H1 (cell line): ENCODE results near the gene PGLYRP1. TPM values are rescaled to one million over a fixed set of nuclear protein-coding genes. Genes with fewer than 3 reads are reported as not detected.
A peak's percentile ranks its signal among the peaks of the same experiment; 100 is the strongest.

Experiments used
- CTCF ChIA-PET: fragments of 300-600 bp; sonication (Branson Sonifier 250); formaldehyde crosslinking; loops from one replicate; lab custom pipeline; 2021; ENCODE audit not compliant: partially characterized antibody; lab: Charles Lee
- POLR2A ChIA-PET: fragments of 300-600 bp; sonication (Branson Sonifier 250); formaldehyde crosslinking; loops from one replicate; lab custom pipeline; 2021; ENCODE audit warnings: inconsistent platforms; ENCODE audit not compliant: partially characterized antibody; lab: Charles Lee
- DNase-seq, 2 experiments: peaks; one replicate each; pipeline versions ENCODE4 v3.0.0 to v3.0.0-alpha.2; 2010 to 2022; ENCODE audit warnings: low spot score in 2 of 2, low read depth in 1 of 2, mixed read lengths in 1 of 2
- FAIRE-seq: peaks from 2 replicates; lab custom pipeline; 2011; peaks lifted over from hg19 to GRCh38; lab: Jason Lieb, UNC
- H2AFZ ChIP-seq: 2 replicates; pipeline ENCODE4 v1.8.1; 2012; ENCODE audit warnings: low read length, inconsistent platforms
- H2AK5ac ChIP-seq: 2 replicates; pipeline ENCODE4 v1.6.1; 2013; ENCODE audit warnings: low read depth, low read length
- H2BK120ac ChIP-seq: replicated peaks from 2 replicates; pipeline ENCODE3; 2013; ENCODE audit warnings: low read depth, low read length, inconsistent platforms
- H2BK12ac ChIP-seq: 2 replicates; pipeline ENCODE4 v1.6.1; 2013; ENCODE audit warnings: low read depth, low read length
- H2BK15ac ChIP-seq: 2 replicates; pipeline ENCODE4 v1.6.1; 2013; ENCODE audit warnings: low read length
- H2BK20ac ChIP-seq: 2 replicates; pipeline ENCODE4 v1.6.1; 2013; ENCODE audit warnings: low read length
- H2BK5ac ChIP-seq: 2 replicates; pipeline ENCODE4 v1.6.1; 2013; ENCODE audit warnings: low read depth, low read length
- H3K14ac ChIP-seq: 2 replicates; pipeline ENCODE4 v1.6.1; 2013; ENCODE audit warnings: inconsistent platforms; ENCODE audit not compliant: insufficient read length
- H3K18ac ChIP-seq: 2 replicates; pipeline ENCODE4 v1.6.1; 2013; ENCODE audit warnings: low read length; ENCODE audit errors: extremely low read depth
- H3K23ac ChIP-seq: 2 replicates; pipeline ENCODE4 v1.6.1; 2013; ENCODE audit warnings: inconsistent platforms; ENCODE audit not compliant: insufficient read length
- H3K23me2 ChIP-seq: 2 replicates; pipeline ENCODE4 v1.6.1; 2013; ENCODE audit warnings: low read depth, low read length
- H3K27ac ChIP-seq: 2 replicates; pipeline ENCODE4 v1.6.1; 2011; ENCODE audit warnings: low read depth, low read length, inconsistent platforms
- H3K27me3 ChIP-seq, 4 experiments: replicated peaks in 1 of 4; 1 replicate in 1 of 4; 2 replicates in 3 of 4; pipeline versions ENCODE4 v1.6.1 to v1.8.1; 2011 to 2013; ENCODE audit warnings: low read length in 3 of 4, mild to moderate bottlenecking in 3 of 4, inconsistent platforms in 2 of 4, mixed read lengths in 2 of 4, moderate library complexity in 1 of 4; ENCODE audit not compliant: control insufficient read depth in 3 of 4, insufficient read depth in 3 of 4; ENCODE audit errors: extremely low read depth in 1 of 4
- H3K36me3 ChIP-seq, 4 experiments: 2 replicates each; pipeline versions ENCODE4 v1.6.1 to v1.8.1; 2011 to 2013; ENCODE audit warnings: mild to moderate bottlenecking in 4 of 4, low read length in 3 of 4, moderate library complexity in 2 of 4, control low read depth in 1 of 4, inconsistent platforms in 1 of 4; ENCODE audit not compliant: insufficient read depth in 4 of 4, control insufficient read depth in 2 of 4
- H3K4ac ChIP-seq: replicated peaks from 2 replicates; pipeline ENCODE3; 2013; ENCODE audit warnings: low read length, low read depth, mixed read lengths, inconsistent platforms; ENCODE audit not compliant: insufficient read length
- H3K4me1 ChIP-seq, 4 experiments: replicated peaks in 1 of 4; 1 replicate in 1 of 4; 2 replicates in 3 of 4; pipeline versions ENCODE4 v1.6.1 to v1.8.1; 2011 to 2013; ENCODE audit warnings: low read length in 3 of 4, inconsistent platforms in 2 of 4, mixed read lengths in 1 of 4; ENCODE audit not compliant: insufficient read depth in 4 of 4, control insufficient read depth in 3 of 4
- H3K4me2 ChIP-seq, 2 experiments: 2 replicates each; pipeline versions ENCODE4 v1.6.1 to v1.8.1; 2011 to 2013; ENCODE audit warnings: low read depth in 2 of 2, low read length in 2 of 2, control low read depth in 1 of 2, inconsistent platforms in 1 of 2, mild to moderate bottlenecking in 1 of 2; ENCODE audit not compliant: insufficient read depth in 1 of 2
- H3K4me3 ChIP-seq, 4 experiments: fragments of 200-600, 300-600 bp in 1 of 4; sonication (generic), shearing (Covaris generic), sonication (Bioruptor Twin) in 1 of 4; 2 replicates each; pipeline versions ENCODE4 v1.5.1 to v1.8.1; 2011 to 2016; ENCODE audit warnings: low read length in 4 of 4, low read depth in 3 of 4, control low read depth in 2 of 4, inconsistent platforms in 2 of 4, mild to moderate bottlenecking in 2 of 4, mixed read lengths in 1 of 4, moderate library complexity in 1 of 4; ENCODE audit not compliant: insufficient read depth in 2 of 4; ENCODE audit errors: extremely low read depth in 1 of 4
- H3K56ac ChIP-seq: replicated peaks from 2 replicates; pipeline ENCODE3; 2013; ENCODE audit warnings: low read depth, mild to moderate bottlenecking, mixed read lengths, low read length, inconsistent platforms; ENCODE audit not compliant: insufficient read length
- H3K79me1 ChIP-seq: 2 replicates; pipeline ENCODE4 v1.6.1; 2013; ENCODE audit warnings: low read depth, low read length, control low read depth
- H3K79me2 ChIP-seq, 2 experiments: 2 replicates each; pipeline versions ENCODE4 v1.6.1 to v1.8.1; 2012 to 2013; ENCODE audit warnings: low read length in 2 of 2, mild to moderate bottlenecking in 2 of 2, inconsistent platforms in 1 of 2; ENCODE audit not compliant: insufficient read depth in 2 of 2, control insufficient read depth in 1 of 2
- H3K9ac ChIP-seq, 4 experiments: replicated peaks in 1 of 4; 1 replicate in 1 of 4; 2 replicates in 3 of 4; pipeline versions ENCODE4 v1.6.1 to v1.8.1; 2011 to 2013; ENCODE audit warnings: low read depth in 3 of 4, low read length in 3 of 4, control low read depth in 2 of 4, mild to moderate bottlenecking in 2 of 4, moderate library complexity in 2 of 4, inconsistent platforms in 1 of 4; ENCODE audit errors: extremely low read depth in 1 of 4
- H3K9me3 ChIP-seq, 2 experiments: 2 replicates each; pipeline versions ENCODE4 v1.6.1 to v1.8.1; 2012 to 2013; ENCODE audit warnings: mild to moderate bottlenecking in 2 of 2, moderate library complexity in 2 of 2, control low read depth in 1 of 2, inconsistent platforms in 1 of 2, low read depth in 1 of 2, low read length in 1 of 2, mixed read lengths in 1 of 2; ENCODE audit not compliant: insufficient read depth in 2 of 2
- H4K20me1 ChIP-seq, 2 experiments: replicated peaks in 1 of 2; 2 replicates each; pipeline versions ENCODE3 to v1.8.1; 2011 to 2013; ENCODE audit warnings: inconsistent platforms in 2 of 2, low read length in 2 of 2, mild to moderate bottlenecking in 1 of 2; ENCODE audit not compliant: insufficient read depth in 2 of 2, control insufficient read depth in 1 of 2
- H4K5ac ChIP-seq: 2 replicates; pipeline ENCODE4 v1.6.1; 2013; ENCODE audit warnings: low read length, low read depth, mixed read lengths, inconsistent platforms; ENCODE audit not compliant: insufficient read length
- H4K8ac ChIP-seq: 2 replicates; pipeline ENCODE4 v1.8.0; 2013; ENCODE audit warnings: mild to moderate bottlenecking, moderate library complexity, low read length, inconsistent platforms; ENCODE audit not compliant: insufficient read depth; ENCODE audit errors: extremely low read depth
- H4K91ac ChIP-seq: replicated peaks from 2 replicates; pipeline ENCODE3; 2013; ENCODE audit warnings: low read length, mixed read lengths, inconsistent platforms; ENCODE audit not compliant: insufficient read length
- CHD1 ChIP-seq: IDR thresholded peaks from 2 replicates; pipeline ENCODE4 v1.6.1; 2012; ENCODE audit warnings: low read depth, low read length, improper control_type of control experiment
- GABPA ChIP-seq: IDR thresholded peaks from 2 replicates; pipeline ENCODE4 v1.6.1; 2011; ENCODE audit warnings: mild to moderate bottlenecking, low read length, moderate library complexity, borderline replicate concordance; ENCODE audit not compliant: insufficient read depth
- JUN ChIP-seq: IDR thresholded peaks from 2 replicates; pipeline ENCODE4 v1.6.1; 2011; ENCODE audit warnings: low read depth, mild to moderate bottlenecking, improper control_type of control experiment, low read length
- KDM1A ChIP-seq: fragments of 200-600, 300-600 bp; sonication (generic); IDR thresholded peaks from 2 replicates; pipeline ENCODE4 v1.7.1; 2016; ENCODE audit warnings: mild to moderate bottlenecking, low read length, borderline replicate concordance
- SP4 ChIP-seq: IDR thresholded peaks from 2 replicates; pipeline ENCODE4 v1.6.1; 2012; ENCODE audit warnings: low read length, inconsistent platforms
- TAF1 ChIP-seq: IDR thresholded peaks from 2 replicates; pipeline ENCODE4 v1.6.1; 2011; ENCODE audit warnings: mild to moderate bottlenecking, low read depth, low read length
- TCF12 ChIP-seq: IDR thresholded peaks from 2 replicates; pipeline ENCODE4 v1.6.1; 2011; ENCODE audit warnings: low read depth, mild to moderate bottlenecking, low read length
- TEAD4 ChIP-seq: IDR thresholded peaks from 2 replicates; pipeline ENCODE4 v1.6.1; 2012; ENCODE audit warnings: low read depth, low read length, inconsistent platforms, mixed read lengths
- ZNF274 ChIP-seq: IDR thresholded peaks from 2 replicates; pipeline ENCODE4 v1.7.0; 2012; ENCODE audit warnings: low read length, borderline replicate concordance; ENCODE audit errors: extremely low read depth
- WGBS, 2 experiments: shearing (Covaris generic) in 1 of 2; methylation state at CpG; one replicate each; pipeline versions ENCODE4 v1.1.6 to v1.1.7; 2013 to 2015; ENCODE audit warnings: low lambda C conversion rate in 2 of 2, mixed read lengths in 2 of 2, inconsistent platforms in 1 of 2, low coverage in 1 of 2, missing lambda C conversion rate in 1 of 2; ENCODE audit not compliant: insufficient replicate concordance in 2 of 2, insufficient coverage in 1 of 2, insufficient read length in 1 of 2; ENCODE audit errors: extremely low coverage in 1 of 2, missing lambda C conversion rate in 1 of 2; 5-methylcytosine and 5-hydroxymethylcytosine counted together
- polyA plus RNA-seq, 7 experiments: library from polyadenylated mRNA; depleted of rRNA in 3 of 7; stranded (reverse) in 5 of 7; unstranded in 2 of 7; fragments of >200 nt in 5 of 7; fragments of 200-250 nt in 2 of 7; gene quantifications; 1 replicate in 5 of 7; 2 replicates in 1 of 7; 4 replicates in 1 of 7; pipeline versions ENCODE4 v1.2.1 to v1.2.3, GENCODE V29; 2011 to 2013; ENCODE audit warnings: missing spikeins in 2 of 7, mixed read lengths in 2 of 7
- total RNA-seq: library from RNA; stranded (reverse); fragmentation: NEBNext Ultra II Directional; extraction: Animal tissue kit (Norgen Biotek cat#: 25700); gene quantifications from 2 replicates; pipeline ENCODE4 v1.2.1, GENCODE V29; 2021
- TF ChIP-seq, protein P1 (sequence below): IDR thresholded peaks from 2 replicates; pipeline ENCODE4 v1.6.1; 2012; ENCODE audit warnings: inconsistent platforms

The PGLYRP1 gene
- total and polyA plus RNA-seq, 2 of the 8 experiments (the other 6 are each of a cell fraction or from before 2014, with no cell fraction given), result not detected

GRCh38 chr19:45973553-45974338, 49.1 kb downstream of the PGLYRP1 start, which contains the start of gene NOVA2:
TSS of gene NOVA2 (minus strand) at chr19:45973865. CDS start at chr19:45973351, 514 bp downstream.
- Histone ChIP-seq H3K18ac (peak within 1 kb of the TSS; percentile 75; the same call in 1 of the 2 replicates), H2BK5ac (no peak within 1 kb of the TSS), H2AFZ (0 out of 2 replicates have a peak within 1 kb of the TSS, but pooled peaks have one; percentile 58), H4K5ac (no peak within 1 kb of the TSS), H2BK120ac (no peak within 1 kb of the TSS), H3K4ac (no peak within 1 kb of the TSS), H4K91ac (no peak within 1 kb of the TSS), H3K23ac (no peak within 1 kb of the TSS), H2BK15ac (0 out of 2 replicates have a peak within 1 kb of the TSS, but pooled peaks have one; percentile 18), H3K9ac (no peak within 1 kb of the TSS), H3K27me3 (peaks cover 0 to 5% (median 2%) of the 10 kb centered on the region in 4 experiments; a peak in 3 of 7 replicates), H3K4me1 (peaks cover 2 to 12% (median 7%) of the 10 kb centered on the region in 4 experiments; a peak in 5 of 7 replicates), H2AK5ac (peak within 1 kb of the TSS; percentile 56; the same call in 1 of the 2 replicates), H3K14ac (no peak within 1 kb of the TSS), H3K23me2 (peaks cover 8% of the 10 kb centered on the region; the same call in 1 of the 2 replicates), H3K9me3 (no peaks in the 10 kb centered on the region), H2BK20ac (no peak within 1 kb of the TSS), H3K27ac (no peak within 1 kb of the TSS), H3K36me3 (no peaks in the 10 kb centered on the region), H3K4me3 (peak within 1 kb of the TSS; percentile 47 to 82 (median 56)), H3K4me2 (peak within 1 kb of the TSS; percentile 67 to 79), H3K79me2 (no peaks in the 10 kb centered on the region), H4K8ac (no peak within 1 kb of the TSS; the same call in 1 of the 2 replicates), H3K56ac (no peak within 1 kb of the TSS), H2BK12ac (peak within 1 kb of the TSS; percentile 90; the same call in 1 of the 2 replicates), H3K79me1 (peaks cover 5% of the 10 kb centered on the region; the same call in 1 of the 2 replicates), H4K20me1 (peaks cover 10 to 12% of the 10 kb centered on the region in 2 experiments)
- FAIRE-seq (no peak), DNase-seq (peak; percentile 83 to 100)
- POLR2A ChIA-PET, result interaction anchor here (0.6 to 3.7 kb wide), 9 partner anchors 13 to 878 kb away, joined by 3 to 18 read pairs (median 3); partner anchors contain the start of gene CCDC61
- 6% methylated on average over 24 of the region's 58 CpGs; no CpG with 5 or more reads in 1 of the 2 experiments for WGBS, 2 experiments
- CTCF ChIA-PET, result interaction anchor here (0.6 to 1.4 kb wide), 9 partner anchors 12 to 205 kb away, joined by 3 to 4 read pairs (median 3); no protein-coding TSS in a partner anchor
- no peak for TF ChIP-seq CHD1
- TF ChIP-seq ZNF274, result no peak
- TF ChIP-seq JUN, result no peak
- TF ChIP-seq TAF1, result no peak
- no peak for TF ChIP-seq TCF12
- TF ChIP-seq GABPA, result no peak
- no peak for TF ChIP-seq TEAD4
- TF ChIP-seq KDM1A, result no peak
- TF ChIP-seq, protein P1, sequence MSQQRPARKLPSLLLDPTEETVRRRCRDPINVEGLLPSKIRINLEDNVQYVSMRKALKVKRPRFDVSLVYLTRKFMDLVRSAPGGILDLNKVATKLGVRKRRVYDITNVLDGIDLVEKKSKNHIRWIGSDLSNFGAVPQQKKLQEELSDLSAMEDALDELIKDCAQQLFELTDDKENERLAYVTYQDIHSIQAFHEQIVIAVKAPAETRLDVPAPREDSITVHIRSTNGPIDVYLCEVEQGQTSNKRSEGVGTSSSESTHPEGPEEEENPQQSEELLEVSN, result no peak
- peak; percentile 59; the same call in 1 of the 2 replicates for TF ChIP-seq SP4
